ENCODE results near the gene RYR1.
A peak's percentile ranks its signal among the peaks of the same experiment; 100 is the strongest.

Gene RYR1

DNA sequence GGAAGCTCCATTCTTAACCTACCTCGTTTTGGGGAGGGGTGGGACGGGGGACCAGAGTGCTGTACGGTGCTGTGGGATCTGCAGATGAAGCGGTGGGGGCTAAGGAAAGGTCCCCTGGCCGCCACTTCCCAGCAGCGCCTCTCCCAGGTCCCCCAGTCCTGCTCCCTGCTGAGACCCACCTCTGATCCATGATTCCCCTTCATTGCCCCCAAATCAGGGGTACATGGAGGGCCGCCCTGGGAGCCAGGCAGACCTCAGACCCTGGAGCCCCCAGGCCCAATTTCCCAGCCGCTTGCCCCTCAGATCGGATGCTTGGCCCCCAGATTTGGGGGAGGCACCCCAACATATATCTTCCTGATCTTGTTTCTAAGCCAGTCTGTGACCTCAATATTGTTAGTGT lies 34.4 kb upstream of the RYR1 start:
- H3K27me3 ChIP-seq, result no peaks in the 10 kb centered on the region; the same call in 1 of the 2 replicates
- H3K9me3 ChIP-seq, result no peaks in the 10 kb centered on the region
- no peak for DNase-seq
- no peaks in the 10 kb centered on the region for H3K36me3 ChIP-seq
- H3K4me3 ChIP-seq (ENCODE audit: low read depth, low read length), result no peak overlapping the region
- TF ChIP-seq, protein P1, sequence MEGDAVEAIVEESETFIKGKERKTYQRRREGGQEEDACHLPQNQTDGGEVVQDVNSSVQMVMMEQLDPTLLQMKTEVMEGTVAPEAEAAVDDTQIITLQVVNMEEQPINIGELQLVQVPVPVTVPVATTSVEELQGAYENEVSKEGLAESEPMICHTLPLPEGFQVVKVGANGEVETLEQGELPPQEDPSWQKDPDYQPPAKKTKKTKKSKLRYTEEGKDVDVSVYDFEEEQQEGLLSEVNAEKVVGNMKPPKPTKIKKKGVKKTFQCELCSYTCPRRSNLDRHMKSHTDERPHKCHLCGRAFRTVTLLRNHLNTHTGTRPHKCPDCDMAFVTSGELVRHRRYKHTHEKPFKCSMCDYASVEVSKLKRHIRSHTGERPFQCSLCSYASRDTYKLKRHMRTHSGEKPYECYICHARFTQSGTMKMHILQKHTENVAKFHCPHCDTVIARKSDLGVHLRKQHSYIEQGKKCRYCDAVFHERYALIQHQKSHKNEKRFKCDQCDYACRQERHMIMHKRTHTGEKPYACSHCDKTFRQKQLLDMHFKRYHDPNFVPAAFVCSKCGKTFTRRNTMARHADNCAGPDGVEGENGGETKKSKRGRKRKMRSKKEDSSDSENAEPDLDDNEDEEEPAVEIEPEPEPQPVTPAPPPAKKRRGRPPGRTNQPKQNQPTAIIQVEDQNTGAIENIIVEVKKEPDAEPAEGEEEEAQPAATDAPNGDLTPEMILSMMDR (IDR thresholded peaks at IDR 0.05; ENCODE audit: low read depth, low read length), result no peak
- no peaks in the 10 kb centered on the region for H3K4me1 ChIP-seq

DNA sequence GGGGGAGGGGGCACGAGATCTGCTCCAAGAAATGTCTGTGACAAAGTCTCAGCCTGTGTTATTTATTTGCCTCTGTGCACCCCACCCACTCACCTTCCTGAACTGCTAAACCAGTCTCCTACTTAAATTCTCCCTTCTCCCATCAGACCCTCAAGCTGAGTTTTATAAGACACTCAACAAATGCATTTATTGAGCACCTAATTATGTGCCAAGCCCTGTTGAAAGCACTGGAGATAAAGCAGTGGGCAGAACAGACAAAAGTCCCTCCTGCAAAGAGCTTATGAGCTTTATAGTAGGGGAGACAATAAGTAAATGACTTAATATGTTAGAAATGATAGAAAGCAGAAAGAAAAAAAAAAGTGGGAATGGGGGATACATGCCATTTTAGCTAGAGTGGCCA lies 34.0 kb upstream of the RYR1 start:
- Histone ChIP-seq H3K36me3 (no peaks in the 10 kb centered on the region), H3K4me3 (ENCODE audit: low read depth, low read length) (no peak overlapping the region), H3K27me3 (no peaks in the 10 kb centered on the region; the same call in 1 of the 2 replicates), H3K9me3 (no peaks in the 10 kb centered on the region), H3K4me1 (no peaks in the 10 kb centered on the region)
- no peak for DNase-seq
- TF ChIP-seq, protein P1 (IDR thresholded peaks at IDR 0.05; ENCODE audit: low read depth, low read length), result no peak

DNA sequence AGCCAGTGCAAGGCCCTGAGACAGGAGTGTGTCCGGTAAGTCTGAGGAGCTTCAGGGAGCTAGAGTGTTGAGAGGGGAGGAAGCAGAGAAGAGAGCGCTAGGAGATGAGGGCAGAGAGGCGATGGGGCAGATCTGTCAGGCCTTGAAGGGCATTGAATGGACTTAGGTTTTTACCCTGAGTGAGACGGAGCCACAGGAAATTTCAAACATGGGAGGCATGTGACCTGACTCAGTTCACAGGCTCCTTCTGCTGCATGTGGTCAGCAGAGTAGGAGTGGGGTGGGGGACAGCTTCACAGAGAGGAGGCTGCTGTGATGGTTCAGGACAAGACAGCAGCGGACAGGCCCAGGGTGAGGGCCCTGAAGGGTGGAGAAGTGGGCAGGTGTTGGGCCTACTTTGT lies 33.1 kb upstream of the RYR1 start:
- Histone ChIP-seq H3K27me3 (no peaks in the 10 kb centered on the region; the same call in 1 of the 2 replicates), H3K36me3 (no peaks in the 10 kb centered on the region), H3K4me3 (ENCODE audit: low read depth, low read length) (no peak overlapping the region), H3K4me1 (no peaks in the 10 kb centered on the region), H3K9me3 (no peaks in the 10 kb centered on the region)
- TF ChIP-seq, protein P1 (IDR thresholded peaks at IDR 0.05; ENCODE audit: low read depth, low read length), result no peak
- no peak for DNase-seq

DNA sequence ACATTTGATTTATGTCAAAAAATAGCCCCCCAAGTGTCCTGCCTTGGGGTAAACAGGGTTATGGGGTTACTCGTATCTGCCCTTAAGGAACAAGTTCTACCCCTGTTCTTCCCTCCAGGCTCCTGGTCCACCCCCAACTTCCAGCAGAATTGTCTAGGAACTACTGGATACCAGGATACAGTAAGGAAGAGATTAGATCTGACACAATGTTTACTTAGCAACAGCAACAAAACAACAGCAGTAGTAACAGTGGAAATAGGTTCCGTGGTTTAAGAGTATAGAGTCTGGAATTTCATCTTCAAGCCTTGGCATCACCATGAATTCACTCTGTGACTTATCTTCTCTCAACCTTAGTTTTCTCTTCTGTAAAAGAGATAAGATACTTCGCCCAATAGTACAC lies 32.3 kb upstream of the RYR1 start:
- TF ChIP-seq, protein P1 (IDR thresholded peaks at IDR 0.05; ENCODE audit: low read depth, low read length), result no peak
- no peak for DNase-seq
- Histone ChIP-seq H3K9me3 (no peaks in the 10 kb centered on the region), H3K4me3 (ENCODE audit: low read depth, low read length) (no peak overlapping the region), H3K36me3 (no peaks in the 10 kb centered on the region), H3K27me3 (no peaks in the 10 kb centered on the region; the same call in 1 of the 2 replicates), H3K4me1 (no peaks in the 10 kb centered on the region)

DNA sequence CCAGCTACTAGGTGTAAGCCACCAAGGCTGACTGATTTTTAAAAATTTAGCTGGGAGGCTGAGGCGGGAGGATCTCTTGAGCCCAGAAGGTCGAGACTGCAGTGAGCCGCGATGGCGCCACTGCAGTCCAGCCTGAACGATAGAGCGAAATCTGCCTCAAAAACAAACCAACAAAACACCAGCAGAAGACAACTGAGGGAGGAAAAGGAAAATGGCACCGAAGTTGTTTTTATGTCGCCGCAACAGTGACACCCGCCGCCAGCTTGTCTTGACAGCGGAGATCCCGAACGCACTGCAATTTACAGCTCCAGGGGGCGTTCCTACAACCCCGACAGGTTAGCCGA lies 30.9 kb upstream of the RYR1 start:
- DNase-seq, result no peak
- H3K4me3 ChIP-seq (ENCODE audit: low read depth, low read length), result peak overlapping the region; percentile 51
- H3K27me3 ChIP-seq, result no peaks in the 10 kb centered on the region; the same call in 1 of the 2 replicates
- H3K36me3 ChIP-seq, result no peaks in the 10 kb centered on the region
- H3K9me3 ChIP-seq, result no peaks in the 10 kb centered on the region
- no peaks in the 10 kb centered on the region for H3K4me1 ChIP-seq
- TF ChIP-seq, protein P1 (IDR thresholded peaks at IDR 0.05; ENCODE audit: low read depth, low read length), result no peak

DNA sequence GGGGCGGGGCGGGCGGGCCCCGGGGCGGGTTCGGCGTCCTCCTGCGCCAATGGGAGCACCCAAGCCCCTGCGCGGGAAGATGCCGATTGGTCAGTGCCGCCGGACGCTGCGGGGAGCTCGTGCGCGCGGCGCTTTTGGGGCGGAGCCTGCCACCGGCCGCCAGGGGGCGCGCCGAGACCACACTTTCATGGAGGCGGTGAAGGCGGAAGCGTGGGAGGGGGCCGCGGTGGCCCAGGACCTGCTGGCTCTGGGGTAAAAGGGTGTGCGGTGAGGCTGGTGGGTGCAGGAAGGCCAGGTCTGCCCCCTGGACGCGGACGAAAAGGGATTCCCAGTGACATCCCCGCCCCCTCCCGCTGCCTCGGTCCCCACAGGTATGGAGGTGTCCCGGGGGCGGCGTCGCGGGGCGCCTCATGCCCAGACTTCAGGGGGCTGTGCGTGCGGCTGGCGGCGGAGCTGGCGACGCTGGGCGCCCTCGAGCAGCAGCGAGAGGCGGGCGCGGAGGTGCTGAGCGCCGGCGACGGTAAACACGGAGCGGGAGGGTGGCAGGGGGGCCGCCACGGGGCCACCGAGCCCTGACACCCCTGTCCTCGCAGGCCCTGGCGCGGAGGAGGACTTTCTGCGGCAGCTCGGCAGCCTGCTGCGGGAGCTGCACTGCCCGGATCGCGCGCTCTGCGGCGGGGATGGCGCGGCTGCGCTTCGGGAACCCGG lies 30.4 kb upstream of the RYR1 start, which contains the start of gene FAM98C:
Gene FAM98C (plus strand): TSS at position 127 of the 708 bp plus-strand sequence. CDS start 61 bp downstream, at position 188.
- Histone ChIP-seq H3K36me3 (no peaks in the 10 kb centered on the region), H3K4me3 (ENCODE audit: low read depth, low read length) (peak within 1 kb of the TSS; percentile 69), H3K27me3 (no peaks in the 10 kb centered on the region; the same call in 1 of the 2 replicates), H3K4me1 (no peaks in the 10 kb centered on the region), H3K9me3 (no peaks in the 10 kb centered on the region)
- DNase-seq, result peak; percentile 97
- TF ChIP-seq, protein P1 (IDR thresholded peaks at IDR 0.05; ENCODE audit: low read depth, low read length), result peak; percentile 82
